GM23338 (cell line): ENCODE results near the gene IL17C. TPM values are rescaled to one million over a fixed set of nuclear protein-coding genes. Genes with fewer than 3 reads are reported as not detected.

ENCODE experiments used
- ATAC-seq: fragments of 200-7000 bp; cut with Tn5 transposase; 3 replicates; pipeline ENCODE4 v1.9.1; 2020
- DNase-seq: peaks from one replicate; pipeline ENCODE4 v3.0.0-alpha.2; 2015; ENCODE audit warnings: low spot score
- H2AFZ ChIP-seq: fragments of 200-600 bp; sonication (generic); 2 replicates; pipeline ENCODE4 v1.8.0; 2016; ENCODE audit warnings: antibody characterized with exemption, mild to moderate bottlenecking, moderate library complexity
- H3F3A ChIP-seq: fragments of 200-600 bp; sonication (generic); replicated peaks from 2 replicates; pipeline ENCODE4 v1.8.0; 2017; ENCODE audit warnings: antibody characterized with exemption, mixed run types, low read depth
- H3K27ac ChIP-seq: fragments of 200-600 bp; sonication (generic); 2 replicates; pipeline ENCODE4 v1.6.1; 2016; ENCODE audit warnings: low read depth
- H3K27me3 ChIP-seq: fragments of 200-600 bp; sonication (generic); 2 replicates; pipeline ENCODE4 v1.8.0; 2016; ENCODE audit warnings: mild to moderate bottlenecking, mixed run types, moderate library complexity; ENCODE audit not compliant: insufficient read depth
- H3K36me3 ChIP-seq: fragments of 200-600 bp; sonication (generic); 2 replicates; pipeline ENCODE4 v1.8.0; 2016; ENCODE audit warnings: mild to moderate bottlenecking; ENCODE audit not compliant: insufficient read depth
- H3K4me1 ChIP-seq: fragments of 200-600 bp; sonication (generic); 2 replicates; pipeline ENCODE4 v1.8.0; 2016; ENCODE audit warnings: mild to moderate bottlenecking, moderate library complexity; ENCODE audit not compliant: insufficient read depth
- H3K4me2 ChIP-seq: fragments of 200-600 bp; sonication (generic); 2 replicates; pipeline ENCODE4 v1.7.1; 2017; ENCODE audit warnings: mixed run types
- H3K4me3 ChIP-seq: fragments of 200-600 bp; sonication (generic); 2 replicates; pipeline ENCODE4 v1.6.1; 2016; ENCODE audit warnings: mixed run types
- H3K79me2 ChIP-seq: fragments of 200-600 bp; sonication (generic); replicated peaks from 2 replicates; pipeline ENCODE4 v1.8.0; 2017; ENCODE audit warnings: mild to moderate bottlenecking; ENCODE audit not compliant: insufficient read depth
- H3K9me2 ChIP-seq: fragments of 200-600 bp; sonication (generic); 2 replicates; pipeline ENCODE4 v1.8.0; 2017; ENCODE audit not compliant: insufficient read depth
- H4K20me1 ChIP-seq: fragments of 200-600 bp; sonication (generic); replicated peaks from 2 replicates; pipeline ENCODE4 v1.8.0; 2017; ENCODE audit warnings: mild to moderate bottlenecking; ENCODE audit not compliant: insufficient read depth
- H3K27ac Mint-ChIP-seq: 2 replicates; pipeline ENCODE4 v1.8.0; 2020; ENCODE audit warnings: inconsistent platforms, mild to moderate bottlenecking, moderate library complexity, mixed read lengths
- H3K27me3 Mint-ChIP-seq: 3 replicates; pipeline ENCODE4 v1.8.0; 2022; ENCODE audit warnings: low read depth, mild to moderate bottlenecking, moderate library complexity, mixed read lengths, inconsistent platforms; ENCODE audit not compliant: insufficient read depth, poor library complexity
- H3K36me3 Mint-ChIP-seq: 3 replicates; pipeline ENCODE4 v1.8.0; 2021; ENCODE audit warnings: low read depth, mild to moderate bottlenecking, inconsistent platforms, moderate library complexity, mixed read lengths
- H3K4me1 Mint-ChIP-seq: 3 replicates; pipeline ENCODE4 v1.8.0; 2020; ENCODE audit warnings: mild to moderate bottlenecking, inconsistent platforms, mixed read lengths
- H3K4me3 Mint-ChIP-seq: 3 replicates; pipeline ENCODE4 v1.8.0; 2021; ENCODE audit warnings: moderate library complexity, mild to moderate bottlenecking, inconsistent platforms, mixed read lengths
- H3K9me3 Mint-ChIP-seq: 3 replicates; pipeline ENCODE4 v1.8.0; 2020; ENCODE audit warnings: moderate library complexity, mild to moderate bottlenecking, inconsistent platforms, mixed read lengths
- CREB1 ChIP-seq: fragments of 250-450 bp; sonication (Bioruptor Pico); IDR thresholded peaks from 2 replicates; pipeline ENCODE4 v1.5.0; 2020; ENCODE audit warnings: low read depth, mild to moderate bottlenecking, moderate library complexity
- EZH2phosphoT487 ChIP-seq: fragments of 200-600 bp; sonication (generic); IDR thresholded peaks from one replicate; pipeline ENCODE4 v1.8.1; 2018; ENCODE audit warnings: antibody characterized with exemption; ENCODE audit not compliant: unreplicated experiment
- JUNB ChIP-seq: IDR thresholded peaks from one replicate; pipeline ENCODE4 v1.6.1; 2016; ENCODE audit warnings: antibody characterized with exemption; ENCODE audit not compliant: unreplicated experiment
- STAT1 ChIP-seq: IDR thresholded peaks from one replicate; pipeline ENCODE4 v1.6.1; 2016; ENCODE audit warnings: antibody characterized with exemption; ENCODE audit not compliant: unreplicated experiment
- polyA plus RNA-seq: library from polyadenylated mRNA; unstranded; fragments of >200 nt; fragmentation: Nextera tagmentation; extraction: Ambion mirVana; gene quantifications from 2 replicates; pipeline ENCODE4 v1.2.1, GENCODE V29; 2016
- total RNA-seq: library from RNA; depleted of rRNA; stranded (reverse); fragments of >200 nt; shearing (Covaris generic); gene quantifications from 2 replicates; pipeline ENCODE4 v1.2.3, GENCODE V29; 2014
- TF ChIP-seq, protein P1 (sequence below): fragments of 250-450 bp; sonication (Bioruptor Pico); IDR thresholded peaks from 2 replicates; pipeline ENCODE4 v1.5.0; 2020; ENCODE audit warnings: mild to moderate bottlenecking, moderate library complexity
- TF ChIP-seq, protein P2 (sequence below): IDR thresholded peaks from 2 replicates; pipeline ENCODE4 v1.6.1; 2016; ENCODE audit warnings: antibody characterized with exemption
- TF ChIP-seq, protein P3 (sequence below), 2 experiments: fragments of 200-600 bp in 1 of 2; sonication (generic) in 1 of 2; conservative IDR thresholded peaks; 2 replicates each; pipeline versions ENCODE4 v1.5.1 to v1.6.1; 2016 to 2017; ENCODE audit warnings: antibody characterized with exemption in 2 of 2, low read depth in 2 of 2, mild to moderate bottlenecking in 2 of 2, moderate library complexity in 1 of 2

Gene IL17C
- total and polyA plus RNA-seq, 2 experiments from 2014 or later: 2.7 to 3.9 TPM

DNA sequence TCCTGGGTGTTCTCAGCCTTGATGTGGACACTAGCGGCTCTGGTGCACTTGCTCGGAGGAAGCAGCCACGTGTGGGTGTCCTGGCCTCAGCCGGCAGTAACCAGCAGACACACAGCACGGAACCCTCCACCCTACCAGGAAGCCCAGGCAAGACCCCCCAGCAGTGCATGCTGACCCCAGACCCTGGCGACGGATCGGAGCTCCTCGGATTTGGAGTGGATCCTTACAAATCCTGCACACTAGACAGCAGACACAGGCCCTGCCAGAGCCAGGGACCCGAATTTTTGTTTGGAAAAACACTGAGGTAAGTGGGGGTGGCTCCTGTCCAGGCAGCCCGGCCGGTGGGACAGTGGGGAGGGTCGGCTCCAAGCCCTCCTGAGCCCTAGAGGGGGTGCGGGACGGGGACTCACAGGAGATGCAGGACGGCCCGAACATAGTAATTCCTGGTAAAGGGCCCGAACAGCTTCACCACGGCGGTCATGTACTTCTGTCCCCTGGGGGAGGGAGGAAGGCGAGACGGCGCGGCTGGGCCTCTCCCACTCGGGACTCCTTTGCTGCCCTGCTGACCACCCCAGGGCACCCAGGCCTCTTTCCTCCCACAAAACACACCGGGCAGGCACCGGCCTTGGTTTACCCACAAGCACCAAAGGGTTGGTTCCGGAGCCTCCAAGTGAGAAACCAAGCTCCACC, 8.1 kb downstream of the IL17C start (continued):
- TF ChIP-seq, protein P1, sequence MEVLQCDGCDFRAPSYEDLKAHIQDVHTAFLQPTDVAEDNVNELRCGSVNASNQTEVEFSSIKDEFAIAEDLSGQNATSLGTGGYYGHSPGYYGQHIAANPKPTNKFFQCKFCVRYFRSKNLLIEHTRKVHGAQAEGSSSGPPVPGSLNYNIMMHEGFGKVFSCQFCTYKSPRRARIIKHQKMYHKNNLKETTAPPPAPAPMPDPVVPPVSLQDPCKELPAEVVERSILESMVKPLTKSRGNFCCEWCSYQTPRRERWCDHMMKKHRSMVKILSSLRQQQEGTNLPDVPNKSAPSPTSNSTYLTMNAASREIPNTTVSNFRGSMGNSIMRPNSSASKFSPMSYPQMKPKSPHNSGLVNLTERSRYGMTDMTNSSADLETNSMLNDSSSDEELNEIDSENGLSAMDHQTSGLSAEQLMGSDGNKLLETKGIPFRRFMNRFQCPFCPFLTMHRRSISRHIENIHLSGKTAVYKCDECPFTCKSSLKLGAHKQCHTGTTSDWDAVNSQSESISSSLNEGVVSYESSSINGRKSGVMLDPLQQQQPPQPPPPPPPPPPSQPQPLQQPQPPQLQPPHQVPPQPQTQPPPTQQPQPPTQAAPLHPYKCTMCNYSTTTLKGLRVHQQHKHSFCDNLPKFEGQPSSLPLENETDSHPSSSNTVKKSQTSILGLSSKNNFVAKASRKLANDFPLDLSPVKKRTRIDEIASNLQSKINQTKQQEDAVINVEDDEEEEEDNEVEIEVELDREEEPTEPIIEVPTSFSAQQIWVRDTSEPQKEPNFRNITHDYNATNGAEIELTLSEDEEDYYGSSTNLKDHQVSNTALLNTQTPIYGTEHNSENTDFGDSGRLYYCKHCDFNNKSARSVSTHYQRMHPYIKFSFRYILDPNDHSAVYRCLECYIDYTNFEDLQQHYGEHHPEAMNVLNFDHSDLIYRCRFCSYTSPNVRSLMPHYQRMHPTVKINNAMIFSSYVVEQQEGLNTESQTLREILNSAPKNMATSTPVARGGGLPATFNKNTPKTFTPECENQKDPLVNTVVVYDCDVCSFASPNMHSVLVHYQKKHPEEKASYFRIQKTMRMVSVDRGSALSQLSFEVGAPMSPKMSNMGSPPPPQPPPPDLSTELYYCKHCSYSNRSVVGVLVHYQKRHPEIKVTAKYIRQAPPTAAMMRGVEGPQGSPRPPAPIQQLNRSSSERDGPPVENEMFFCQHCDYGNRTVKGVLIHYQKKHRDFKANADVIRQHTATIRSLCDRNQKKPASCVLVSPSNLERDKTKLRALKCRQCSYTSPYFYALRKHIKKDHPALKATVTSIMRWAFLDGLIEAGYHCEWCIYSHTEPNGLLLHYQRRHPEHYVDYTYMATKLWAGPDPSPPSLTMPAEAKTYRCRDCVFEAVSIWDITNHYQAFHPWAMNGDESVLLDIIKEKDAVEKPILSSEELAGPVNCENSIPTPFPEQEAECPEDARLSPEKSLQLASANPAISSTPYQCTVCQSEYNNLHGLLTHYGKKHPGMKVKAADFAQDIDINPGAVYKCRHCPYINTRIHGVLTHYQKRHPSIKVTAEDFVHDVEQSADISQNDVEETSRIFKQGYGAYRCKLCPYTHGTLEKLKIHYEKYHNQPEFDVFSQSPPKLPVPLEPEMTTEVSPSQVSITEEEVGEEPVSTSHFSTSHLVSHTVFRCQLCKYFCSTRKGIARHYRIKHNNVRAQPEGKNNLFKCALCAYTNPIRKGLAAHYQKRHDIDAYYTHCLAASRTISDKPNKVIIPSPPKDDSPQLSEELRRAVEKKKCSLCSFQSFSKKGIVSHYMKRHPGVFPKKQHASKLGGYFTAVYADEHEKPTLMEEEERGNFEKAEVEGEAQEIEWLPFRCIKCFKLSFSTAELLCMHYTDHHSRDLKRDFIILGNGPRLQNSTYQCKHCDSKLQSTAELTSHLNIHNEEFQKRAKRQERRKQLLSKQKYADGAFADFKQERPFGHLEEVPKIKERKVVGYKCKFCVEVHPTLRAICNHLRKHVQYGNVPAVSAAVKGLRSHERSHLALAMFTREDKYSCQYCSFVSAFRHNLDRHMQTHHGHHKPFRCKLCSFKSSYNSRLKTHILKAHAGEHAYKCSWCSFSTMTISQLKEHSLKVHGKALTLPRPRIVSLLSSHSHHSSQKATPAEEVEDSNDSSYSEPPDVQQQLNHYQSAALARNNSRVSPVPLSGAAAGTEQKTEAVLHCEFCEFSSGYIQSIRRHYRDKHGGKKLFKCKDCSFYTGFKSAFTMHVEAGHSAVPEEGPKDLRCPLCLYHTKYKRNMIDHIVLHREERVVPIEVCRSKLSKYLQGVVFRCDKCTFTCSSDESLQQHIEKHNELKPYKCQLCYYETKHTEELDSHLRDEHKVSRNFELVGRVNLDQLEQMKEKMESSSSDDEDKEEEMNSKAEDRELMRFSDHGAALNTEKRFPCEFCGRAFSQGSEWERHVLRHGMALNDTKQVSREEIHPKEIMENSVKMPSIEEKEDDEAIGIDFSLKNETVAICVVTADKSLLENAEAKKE (CRISPR knock-in tag): no peak
- TF ChIP-seq EZH2phosphoT487 (no peak), JUNB (no peak)
- TF ChIP-seq, protein P2, sequence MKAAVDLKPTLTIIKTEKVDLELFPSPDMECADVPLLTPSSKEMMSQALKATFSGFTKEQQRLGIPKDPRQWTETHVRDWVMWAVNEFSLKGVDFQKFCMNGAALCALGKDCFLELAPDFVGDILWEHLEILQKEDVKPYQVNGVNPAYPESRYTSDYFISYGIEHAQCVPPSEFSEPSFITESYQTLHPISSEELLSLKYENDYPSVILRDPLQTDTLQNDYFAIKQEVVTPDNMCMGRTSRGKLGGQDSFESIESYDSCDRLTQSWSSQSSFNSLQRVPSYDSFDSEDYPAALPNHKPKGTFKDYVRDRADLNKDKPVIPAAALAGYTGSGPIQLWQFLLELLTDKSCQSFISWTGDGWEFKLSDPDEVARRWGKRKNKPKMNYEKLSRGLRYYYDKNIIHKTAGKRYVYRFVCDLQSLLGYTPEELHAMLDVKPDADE: no peak

DNA sequence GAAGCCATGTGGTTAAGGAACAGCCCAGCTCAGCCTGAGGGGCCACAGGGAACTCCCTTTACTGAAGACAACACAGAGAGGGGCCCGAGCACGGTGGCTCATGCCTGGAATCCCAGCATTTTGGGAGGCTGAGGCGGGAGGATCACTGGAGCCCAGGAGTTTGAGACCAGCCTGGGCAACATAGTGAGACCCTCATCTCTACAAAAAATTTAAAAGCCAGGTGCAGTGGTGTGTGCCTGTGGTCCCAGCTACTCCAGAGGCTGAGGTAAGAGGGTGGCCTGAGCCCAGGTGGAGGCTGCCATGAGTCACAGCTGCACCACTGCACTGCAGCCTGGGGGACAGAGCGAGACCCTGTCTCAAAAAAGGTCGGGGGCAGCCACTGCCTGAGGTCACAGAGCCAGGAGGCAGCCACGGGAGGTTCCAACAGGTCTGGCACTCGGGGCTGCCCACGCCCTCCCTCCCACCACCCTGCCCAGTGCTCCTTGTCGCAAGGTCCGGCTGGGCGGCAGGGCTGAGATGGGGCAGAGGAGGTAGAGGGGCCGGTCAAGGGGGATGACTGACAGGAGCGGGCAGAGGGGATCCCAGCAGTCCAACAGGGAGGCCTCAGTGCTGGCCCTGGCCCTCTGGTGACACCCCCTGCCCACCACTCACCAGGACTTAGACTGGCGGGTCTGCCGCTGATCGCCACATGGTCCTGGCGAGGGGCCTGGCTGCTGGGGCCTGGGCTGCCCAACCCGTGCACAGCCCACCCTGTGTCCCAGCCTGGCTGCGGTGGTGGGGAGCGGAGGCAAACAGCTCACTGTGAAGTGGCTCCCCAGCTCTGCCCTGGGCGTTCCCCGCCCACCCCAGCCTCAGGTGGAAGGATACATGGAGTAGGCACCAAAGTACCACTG, 9.1 kb downstream of the IL17C start:
- no peak overlapping the region for H2AFZ ChIP-seq
- Mint-ChIP-seq H3K4me1 (peaks cover 11% of the 10 kb centered on the region), H3K36me3 (peaks cover 18% of the 10 kb centered on the region; the same call in 2 of the 3 replicates), H3K27ac (no peak overlapping the region), H3K27me3 (peaks cover 9% of the 10 kb centered on the region), H3K4me3 (no peak overlapping the region), H3K9me3 (no peaks in the 10 kb centered on the region)
- no peaks in the 10 kb centered on the region for H3K27me3 ChIP-seq
- no peak overlapping the region for H3K4me2 ChIP-seq
- no peak for DNase-seq
- ATAC-seq: no peak
- H3K4me1 ChIP-seq: peaks cover 11% of the 10 kb centered on the region; the same call in 1 of the 2 replicates
- H3K36me3 ChIP-seq: no peaks in the 10 kb centered on the region
- H3K4me3 ChIP-seq: no peak overlapping the region
- 0 out of 2 replicates have a peak, but pooled peaks cover 7% of the 10 kb centered on the region for H3F3A ChIP-seq
- H3K9me2 ChIP-seq: no peaks in the 10 kb centered on the region
- peaks cover 14% of the 10 kb centered on the region; the same call in 1 of the 2 replicates for H3K79me2 ChIP-seq
- H4K20me1 ChIP-seq: peaks cover 7% of the 10 kb centered on the region; the same call in 1 of the 2 replicates
- H3K27ac ChIP-seq: no peak overlapping the region
- TF ChIP-seq, protein P2: no peak
- TF ChIP-seq CREB1 (CRISPR knock-in tag) (no peak), EZH2phosphoT487 (no peak), STAT1 (no peak)
- TF ChIP-seq, protein P3, sequence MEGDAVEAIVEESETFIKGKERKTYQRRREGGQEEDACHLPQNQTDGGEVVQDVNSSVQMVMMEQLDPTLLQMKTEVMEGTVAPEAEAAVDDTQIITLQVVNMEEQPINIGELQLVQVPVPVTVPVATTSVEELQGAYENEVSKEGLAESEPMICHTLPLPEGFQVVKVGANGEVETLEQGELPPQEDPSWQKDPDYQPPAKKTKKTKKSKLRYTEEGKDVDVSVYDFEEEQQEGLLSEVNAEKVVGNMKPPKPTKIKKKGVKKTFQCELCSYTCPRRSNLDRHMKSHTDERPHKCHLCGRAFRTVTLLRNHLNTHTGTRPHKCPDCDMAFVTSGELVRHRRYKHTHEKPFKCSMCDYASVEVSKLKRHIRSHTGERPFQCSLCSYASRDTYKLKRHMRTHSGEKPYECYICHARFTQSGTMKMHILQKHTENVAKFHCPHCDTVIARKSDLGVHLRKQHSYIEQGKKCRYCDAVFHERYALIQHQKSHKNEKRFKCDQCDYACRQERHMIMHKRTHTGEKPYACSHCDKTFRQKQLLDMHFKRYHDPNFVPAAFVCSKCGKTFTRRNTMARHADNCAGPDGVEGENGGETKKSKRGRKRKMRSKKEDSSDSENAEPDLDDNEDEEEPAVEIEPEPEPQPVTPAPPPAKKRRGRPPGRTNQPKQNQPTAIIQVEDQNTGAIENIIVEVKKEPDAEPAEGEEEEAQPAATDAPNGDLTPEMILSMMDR (conservative IDR thresholded peaks at IDR 0.05; ENCODE audit: low read depth in 2 of 2): no peak
